ENCODE results near the gene ASIC2.

- TF ChIP-seq CTCF (IDR thresholded peaks at IDR 0.05; ENCODE audit: insufficient read depth, low read length) (no peak), GABPA (IDR thresholded peaks at IDR 0.05; ENCODE audit: low read depth) (no peak), REST (IDR thresholded peaks at IDR 0.05; ENCODE audit: insufficient replicate concordance, low read depth) (no peak), POLR2AphosphoS5 (IDR thresholded peaks at IDR 0.05; ENCODE audit: low read depth) (no peak), SPI1 (IDR thresholded peaks at IDR 0.05; ENCODE audit: borderline replicate concordance, low read depth) (no peak)
Measured at GRCh38 chr17:33228548-33228947, 64.5 kb downstream of the ASIC2 start.

All from HL-60 (cell line).